ENCODE results near the gene NLE1.
"Not testable (repeated sequence)": the region's sequence is repeated elsewhere in the genome, so short reads cannot be mapped to it uniquely, and the experiment has no call there.

The NLE1 gene

DNA sequence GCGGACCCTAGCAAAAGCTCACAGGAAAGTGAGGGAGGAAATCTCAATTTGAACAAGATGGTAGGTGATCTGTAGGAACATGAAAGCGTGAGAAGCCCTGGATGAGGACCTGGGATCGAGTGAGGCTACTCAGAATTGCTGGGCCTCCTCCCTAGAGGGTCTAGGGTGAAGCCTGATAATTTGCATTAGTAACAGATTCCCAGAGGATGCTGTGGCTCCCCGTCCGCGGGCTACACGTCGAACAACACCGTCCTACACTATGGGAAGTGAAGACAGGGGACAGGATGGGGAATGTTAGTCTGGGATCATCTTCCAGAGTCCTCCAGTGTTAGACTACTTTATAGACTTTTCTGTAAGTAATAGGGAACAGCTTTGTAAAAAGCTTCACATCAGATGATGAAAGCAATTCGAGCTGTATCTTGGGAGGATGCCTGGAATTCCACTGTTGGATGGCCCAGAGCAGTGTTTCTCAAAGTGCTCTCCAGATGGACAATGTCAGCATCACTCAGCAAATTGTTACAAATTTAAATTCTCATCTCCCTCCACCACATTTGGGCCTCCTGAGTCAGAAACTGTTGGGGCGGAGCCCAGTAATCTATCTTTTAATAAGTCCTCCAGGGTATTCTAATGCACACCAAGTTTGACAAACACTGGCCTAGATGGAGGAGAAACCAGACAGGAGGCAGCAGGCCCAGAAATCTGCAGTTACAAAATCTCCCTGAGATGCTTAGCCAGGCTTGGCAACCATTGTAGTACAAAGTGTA is 14.2 kb downstream of the NLE1 start:
- DNase-seq (ENCODE audit: low spot score), result no peak

DNA sequence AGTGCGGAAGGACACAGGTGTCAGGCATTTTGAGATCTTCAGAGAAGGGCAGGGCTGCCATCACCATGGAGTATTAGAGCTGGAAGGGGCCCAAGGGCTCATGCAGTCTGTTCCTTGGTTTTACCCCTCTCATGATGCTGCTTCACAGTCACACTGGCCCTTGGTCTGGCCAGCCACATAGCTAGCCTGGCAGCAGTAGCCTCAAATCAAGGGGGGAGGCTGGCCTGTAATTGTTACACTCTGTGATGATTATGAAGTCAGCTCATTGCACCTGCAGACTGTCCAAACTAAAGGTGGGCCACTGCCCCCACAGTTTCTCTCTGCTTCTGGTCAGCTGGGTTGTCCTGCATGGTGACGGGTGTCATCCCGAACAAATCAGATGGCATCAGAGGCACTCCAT is 20.8 kb downstream of the NLE1 start, which contains the start of gene FNDC8:
Gene FNDC8, plus strand, starts transcription at position 301 of the 400 bp plus-strand sequence. Its CDS starts 79 bp downstream, at position 380.
- DNase-seq (ENCODE audit: low spot score), result no peak

DNA sequence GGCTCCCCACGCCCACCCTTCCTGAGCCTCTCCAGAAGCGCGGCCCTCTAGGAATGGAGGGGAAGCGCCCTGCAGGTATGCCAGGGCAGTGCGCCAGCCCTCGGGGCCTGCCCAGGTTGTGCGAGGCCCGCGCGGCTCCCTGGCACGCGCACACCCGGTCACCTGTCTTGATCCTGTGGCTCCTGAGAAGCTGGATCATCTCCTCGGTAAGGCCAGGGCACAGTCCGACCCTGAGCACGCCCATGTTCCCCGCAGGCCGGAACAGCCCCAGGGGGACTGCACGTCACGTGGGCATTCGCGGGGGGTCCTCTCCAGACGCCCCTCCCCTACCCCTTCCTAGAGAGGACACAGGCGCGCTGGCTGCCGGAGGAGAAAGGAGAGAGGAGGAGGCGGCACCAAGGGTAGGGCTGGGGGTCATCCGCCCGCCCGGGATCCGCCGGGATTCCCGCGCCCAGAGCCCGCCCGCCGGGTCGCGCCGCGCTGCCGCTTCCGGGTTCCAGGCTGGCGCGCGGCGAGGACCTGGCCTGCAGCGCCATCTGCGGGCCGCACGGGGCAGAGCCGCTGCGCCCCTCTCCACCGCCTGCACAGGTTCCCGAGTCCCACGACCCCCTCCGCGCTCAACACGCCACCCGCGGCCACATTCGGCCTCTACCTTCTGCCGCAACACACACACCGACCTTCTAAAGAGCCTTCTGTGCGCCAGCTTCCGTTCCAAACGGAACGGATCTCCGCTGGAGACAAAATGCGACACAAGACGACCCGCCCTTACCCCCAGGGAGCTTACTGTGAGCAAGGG is 22.5 kb downstream of the NLE1 start, which contains the start of gene RAD51D:
Gene RAD51D, minus strand, starts transcription at position 491 of the 796 bp plus-strand sequence. Its CDS starts 247 bp downstream, at position 244.
- DNase-seq (ENCODE audit: low spot score), result peak; percentile 82

DNA sequence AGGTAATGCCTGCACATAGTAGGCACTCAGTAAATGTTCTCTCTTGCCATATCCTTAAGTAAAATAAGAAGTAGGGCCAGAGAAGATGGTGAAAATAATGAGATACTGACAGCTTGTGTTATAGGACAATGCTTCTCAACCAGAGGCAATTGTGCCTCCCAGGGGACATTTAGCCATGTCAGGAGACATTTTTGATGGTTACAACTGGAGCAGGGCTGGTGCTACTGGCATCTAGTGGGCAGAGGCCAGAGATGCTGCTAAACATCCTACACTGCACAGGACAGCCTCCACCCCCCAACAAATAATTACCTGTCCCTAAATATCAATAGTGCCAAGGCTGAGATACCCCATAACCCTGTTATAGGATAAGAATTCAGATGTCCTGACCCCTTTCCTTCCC is 24.1 kb downstream of the NLE1 start:
- DNase-seq (ENCODE audit: low spot score), result peak; percentile 57

DNA sequence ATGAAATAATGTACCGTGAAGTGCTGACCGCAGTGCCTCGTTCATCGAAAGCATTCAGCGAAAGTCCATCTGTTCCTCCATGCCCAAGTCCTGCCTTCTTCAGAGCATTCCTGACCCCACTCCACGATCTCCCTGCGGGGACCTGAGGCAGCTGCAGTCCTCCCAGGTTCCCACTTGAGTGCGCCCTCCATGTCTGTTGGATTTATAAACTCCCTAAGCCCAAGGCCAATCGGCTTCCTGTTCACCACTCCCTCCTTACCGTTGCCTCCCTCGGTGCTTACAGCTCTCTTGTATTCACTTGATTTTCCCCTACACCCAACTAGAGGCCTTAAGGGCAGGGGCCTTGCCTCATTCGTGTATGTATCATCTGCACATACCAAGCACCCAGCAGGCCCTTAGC is 25.3 kb downstream of the NLE1 start:
- DNase-seq (ENCODE audit: low spot score), result no peak

DNA sequence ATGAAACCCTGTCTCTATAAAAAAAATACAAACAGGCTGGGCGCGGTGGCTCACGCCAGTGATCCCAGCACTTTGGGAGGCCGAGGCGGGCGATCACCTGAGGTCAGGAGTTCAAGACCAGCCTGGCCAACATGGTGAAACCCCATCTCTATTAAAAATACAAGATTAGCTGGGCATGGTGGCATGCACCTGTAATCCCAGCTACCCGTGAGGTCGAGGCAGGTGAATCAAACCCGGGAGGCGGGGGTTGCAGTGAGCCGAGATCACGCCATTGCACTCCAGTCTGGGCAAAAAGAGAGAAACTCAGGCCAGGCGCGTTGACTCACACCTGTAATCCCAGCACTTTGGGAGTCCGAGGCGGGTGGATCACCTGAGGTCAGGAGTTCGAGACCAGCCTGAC is 31.3 kb downstream of the NLE1 start:
- DNase-seq (ENCODE audit: low spot score), result not testable (repeated sequence)

DNA sequence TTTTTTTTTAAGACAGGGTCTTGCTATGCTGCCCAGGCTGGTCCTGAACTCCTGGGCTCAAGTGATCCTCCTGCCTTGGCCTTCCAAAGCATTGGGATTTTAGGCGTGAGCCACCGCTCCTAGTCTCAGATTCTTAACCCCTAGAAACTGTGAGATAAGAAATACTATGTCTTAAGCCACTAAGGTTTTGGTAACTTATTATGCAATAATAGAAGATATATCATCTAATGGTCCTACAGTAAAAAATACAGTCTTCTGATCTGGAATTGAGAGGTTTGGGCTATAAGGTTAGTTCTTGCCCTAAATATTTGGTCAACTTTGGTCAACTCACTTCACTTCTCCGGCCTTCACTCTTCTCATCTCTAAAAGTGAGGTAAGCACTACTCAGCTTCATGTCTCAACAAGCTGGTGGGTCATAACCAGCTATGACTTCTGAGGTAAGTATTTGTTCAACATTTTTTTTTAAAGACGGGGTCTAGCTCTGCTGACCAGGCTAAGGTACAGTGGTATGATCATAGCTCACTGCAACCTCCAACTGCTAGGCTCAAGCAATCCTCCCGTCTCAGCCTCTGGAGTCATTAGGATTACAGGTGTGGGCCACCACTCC is 37.2 kb downstream of the NLE1 start:
- DNase-seq (ENCODE audit: low spot score), result no peak

DNA sequence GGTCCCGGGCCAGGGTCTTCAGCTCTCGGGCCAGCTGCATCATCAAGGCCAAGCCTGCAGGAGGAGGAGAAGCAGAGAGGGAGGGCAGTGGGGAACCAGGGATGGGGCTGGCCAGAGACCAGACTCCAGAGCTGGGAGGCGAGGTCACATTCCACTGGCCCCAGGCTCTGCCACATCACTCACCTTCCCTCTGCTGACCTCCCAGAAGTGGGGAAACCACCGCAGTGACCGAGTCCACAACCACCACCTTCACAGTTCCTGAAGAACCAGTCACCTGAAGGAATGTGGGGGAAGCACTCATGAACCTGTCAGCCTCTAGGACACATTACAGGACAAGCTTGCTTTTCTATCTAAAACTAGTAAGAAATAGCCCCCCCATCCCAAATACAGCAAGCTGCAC is 38.8 kb downstream of the NLE1 start:
- no peak for DNase-seq (ENCODE audit: low spot score)

DNA sequence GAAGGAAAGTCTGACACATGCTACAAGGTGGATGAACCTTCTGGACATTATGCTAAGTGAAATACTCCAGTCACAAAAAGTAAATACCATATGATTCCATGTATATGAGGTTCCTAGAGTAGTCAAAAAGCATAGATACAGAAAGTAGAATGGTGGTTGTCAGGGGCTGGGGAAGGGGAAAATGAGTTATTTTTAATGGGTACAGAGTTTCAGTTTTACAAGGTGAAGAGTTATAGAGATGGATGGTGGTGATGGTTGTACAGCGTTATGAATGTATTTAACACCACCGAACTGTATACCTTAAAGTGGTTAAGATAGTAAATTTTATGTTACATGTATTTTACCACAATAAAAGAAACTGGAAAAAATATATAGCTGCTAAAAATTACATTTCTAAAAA is 40.4 kb downstream of the NLE1 start:
- no peak for DNase-seq (ENCODE audit: low spot score)

DNA sequence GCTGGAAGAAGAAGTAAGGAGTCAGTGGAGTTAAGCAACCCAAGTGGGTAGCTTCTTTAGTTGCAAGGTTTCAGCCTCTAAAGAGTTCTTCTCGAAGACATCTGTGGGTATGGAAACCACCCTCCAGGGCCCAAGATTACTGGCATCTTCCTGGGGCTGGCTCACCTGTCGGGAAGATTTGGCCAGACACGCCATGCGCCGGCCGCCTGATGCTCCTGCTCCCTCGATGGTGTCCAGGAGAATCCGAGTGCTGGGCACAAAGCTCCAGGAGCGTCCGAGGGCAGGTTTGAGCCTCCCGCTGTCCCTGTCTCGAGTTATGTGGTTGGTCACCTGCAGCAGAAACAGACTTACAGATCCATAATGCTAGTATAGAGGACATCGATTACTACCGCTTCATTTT is 41.1 kb downstream of the NLE1 start:
- DNase-seq (ENCODE audit: low spot score), result no peak

DNA sequence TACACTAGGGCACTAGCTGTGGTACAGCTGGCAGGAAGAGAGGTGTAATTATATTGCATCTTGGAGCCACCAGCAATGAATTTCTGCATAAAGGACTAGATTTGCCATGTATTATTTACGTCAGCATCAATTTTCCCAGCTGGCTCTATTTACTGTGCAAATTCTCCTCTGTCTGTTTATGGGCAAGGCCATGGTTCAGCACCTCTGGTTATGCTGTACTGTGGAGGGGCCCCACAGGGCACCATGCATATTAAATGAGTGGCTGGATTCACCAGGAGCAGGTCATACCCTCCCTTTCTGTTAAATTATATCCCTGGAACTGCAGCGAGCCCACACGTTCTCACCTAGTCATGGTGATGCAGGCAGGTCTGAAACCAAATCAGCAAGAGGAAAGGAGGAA is 42.2 kb downstream of the NLE1 start:
- DNase-seq (ENCODE audit: low spot score), result no peak

DNA sequence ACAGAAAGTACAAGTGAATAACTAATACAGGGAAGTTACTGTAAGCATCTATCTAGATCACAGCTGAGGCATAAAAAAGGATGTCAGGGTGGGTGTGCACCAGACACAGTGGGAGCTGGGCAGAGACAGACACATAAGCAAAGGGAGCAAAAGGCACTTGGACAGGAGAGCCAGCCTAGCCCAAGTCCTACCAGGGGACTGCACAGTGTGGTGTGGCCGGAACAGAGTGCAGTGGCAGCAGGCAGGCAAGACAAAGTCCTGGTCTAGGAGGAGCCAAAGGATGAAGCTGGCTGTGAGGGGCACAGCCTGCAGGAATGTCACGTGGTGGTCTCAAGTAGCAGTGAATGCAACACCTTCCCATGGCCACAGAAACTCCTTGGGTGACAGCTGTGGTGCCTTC is 44.3 kb downstream of the NLE1 start:
- no peak for DNase-seq (ENCODE audit: low spot score)

DNA sequence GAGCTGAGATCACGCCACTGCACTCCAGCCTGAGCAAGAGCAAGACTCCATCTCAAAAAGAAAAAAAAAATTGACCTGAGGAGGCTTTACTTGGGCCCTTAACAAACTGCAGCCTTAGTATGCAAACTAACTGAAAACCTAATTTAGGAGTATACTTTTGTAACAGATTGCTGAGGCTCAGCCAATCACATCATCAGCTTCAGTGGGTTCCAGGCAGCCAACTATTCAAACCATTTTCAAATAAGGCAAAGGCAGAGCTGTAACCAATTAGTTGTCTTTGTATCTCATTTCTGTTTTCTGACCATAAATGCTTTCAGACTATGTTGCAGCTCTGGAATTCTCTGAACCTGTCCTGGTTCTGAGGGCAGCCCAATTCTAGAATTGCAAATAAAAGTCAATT is 46.4 kb downstream of the NLE1 start:
- no peak for DNase-seq (ENCODE audit: low spot score)

DNA sequence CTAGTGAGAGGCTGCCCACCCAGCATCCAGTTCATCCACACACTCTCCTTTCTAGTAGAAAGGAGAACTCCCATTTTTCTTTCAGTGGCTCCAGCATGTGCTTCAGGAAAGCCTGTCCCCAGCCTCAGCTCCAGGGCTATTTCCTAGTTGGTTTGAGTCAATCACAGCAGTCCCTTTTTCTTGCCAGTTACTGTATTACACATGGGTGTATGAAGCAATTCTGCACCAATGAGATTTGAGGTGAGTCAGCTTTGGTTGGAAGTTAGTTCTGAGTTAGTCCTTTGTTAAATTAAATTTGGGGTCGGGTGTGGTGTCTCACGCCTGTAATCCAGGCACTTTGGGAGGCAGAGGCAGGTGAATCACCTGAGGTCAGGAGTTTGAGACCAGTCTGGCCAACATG is 47.2 kb downstream of the NLE1 start:
- DNase-seq (ENCODE audit: low spot score), result no peak

DNA sequence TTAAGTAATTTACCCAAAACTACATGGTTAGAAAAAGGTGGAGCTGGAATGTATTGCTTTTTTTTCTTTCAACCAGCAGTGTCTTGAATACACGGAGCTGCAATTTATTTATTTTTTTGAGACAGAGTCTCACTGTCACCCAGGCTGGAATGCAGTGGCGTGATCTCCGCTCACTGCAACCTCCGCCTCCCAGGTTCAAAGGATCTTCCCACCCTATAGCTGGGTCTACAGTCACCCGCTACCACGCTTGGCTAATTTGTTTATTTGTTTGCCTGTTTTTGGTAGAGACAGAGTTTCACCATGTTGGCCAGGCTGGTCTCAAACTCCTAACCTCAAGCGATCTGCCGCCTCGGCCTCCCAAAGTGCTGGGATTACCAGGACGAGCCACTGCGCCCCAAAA is 51.4 kb downstream of the NLE1 start:
- not testable (repeated sequence) for DNase-seq (ENCODE audit: low spot score)

DNA sequence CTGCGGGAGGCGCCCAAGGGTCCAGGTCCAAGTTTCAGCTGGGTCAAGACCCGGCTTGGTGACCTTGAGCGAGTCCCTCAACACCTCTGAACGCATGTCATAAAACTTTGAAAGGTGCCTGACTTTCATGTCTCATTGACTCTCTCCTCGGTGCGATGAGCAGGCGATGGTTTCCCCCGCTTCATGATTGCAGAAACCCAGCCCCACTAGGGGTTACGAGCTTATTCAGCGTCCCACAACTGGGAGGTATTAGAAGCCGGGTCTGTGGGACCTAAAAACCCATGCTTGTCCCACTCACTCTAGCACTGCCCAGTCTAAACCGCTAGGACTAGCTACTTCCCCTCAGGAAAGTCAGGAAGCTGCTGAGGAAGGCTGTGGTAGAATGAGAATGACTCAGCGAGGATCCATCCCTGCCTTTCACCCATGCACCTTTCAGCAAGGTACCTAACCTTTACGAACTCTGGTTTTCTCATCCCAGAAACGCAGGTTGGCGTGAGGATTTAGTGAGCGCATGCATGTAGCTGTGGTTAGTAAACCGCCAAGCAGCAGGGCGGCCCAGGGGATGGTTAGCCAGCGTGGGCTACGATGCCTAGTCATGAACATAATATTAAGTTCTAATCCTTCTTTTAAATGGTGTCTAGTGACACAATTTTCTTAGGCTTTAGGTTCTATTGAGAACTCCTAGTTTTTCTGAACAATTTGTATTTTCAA is 52.4 kb downstream of the NLE1 start:
- peak; percentile 43 for DNase-seq (ENCODE audit: low spot score)

DNA sequence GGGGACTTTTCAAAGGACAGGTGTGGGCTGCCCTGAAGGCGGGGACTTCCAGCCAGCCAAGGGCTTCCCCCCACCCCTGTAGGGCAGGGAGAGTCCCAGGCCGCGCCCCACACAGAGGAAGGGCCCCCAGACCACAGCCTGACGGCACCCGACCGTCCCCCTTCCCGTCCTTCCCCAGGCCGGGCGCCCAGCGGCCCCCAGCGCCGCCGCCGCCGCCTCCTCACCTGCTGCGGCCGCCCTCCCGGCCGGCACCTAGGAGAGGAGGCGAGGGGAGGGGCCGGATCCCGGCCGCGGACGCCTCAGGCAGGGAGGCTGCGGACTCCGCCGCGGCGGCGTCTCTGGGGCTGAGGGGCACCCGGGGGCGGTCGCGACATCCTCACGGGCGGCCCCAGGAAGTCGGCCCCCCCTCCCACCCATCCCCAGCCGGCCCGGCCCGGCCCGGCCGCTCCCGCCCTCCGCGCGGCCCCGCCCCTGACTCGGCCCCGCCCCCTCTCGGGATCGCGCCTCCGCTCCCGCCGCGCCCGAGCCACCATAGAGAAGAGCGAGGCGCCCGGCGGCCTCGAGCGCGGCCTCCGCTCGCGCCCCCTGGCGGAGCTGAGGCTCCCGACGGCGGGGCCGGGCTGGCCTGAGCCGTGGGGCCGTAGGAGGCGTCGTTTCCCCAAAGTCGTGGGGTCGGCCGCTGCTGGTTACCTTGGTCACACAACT is 53.1 kb downstream of the NLE1 start:
- peak; percentile 88 for DNase-seq (ENCODE audit: low spot score)

DNA sequence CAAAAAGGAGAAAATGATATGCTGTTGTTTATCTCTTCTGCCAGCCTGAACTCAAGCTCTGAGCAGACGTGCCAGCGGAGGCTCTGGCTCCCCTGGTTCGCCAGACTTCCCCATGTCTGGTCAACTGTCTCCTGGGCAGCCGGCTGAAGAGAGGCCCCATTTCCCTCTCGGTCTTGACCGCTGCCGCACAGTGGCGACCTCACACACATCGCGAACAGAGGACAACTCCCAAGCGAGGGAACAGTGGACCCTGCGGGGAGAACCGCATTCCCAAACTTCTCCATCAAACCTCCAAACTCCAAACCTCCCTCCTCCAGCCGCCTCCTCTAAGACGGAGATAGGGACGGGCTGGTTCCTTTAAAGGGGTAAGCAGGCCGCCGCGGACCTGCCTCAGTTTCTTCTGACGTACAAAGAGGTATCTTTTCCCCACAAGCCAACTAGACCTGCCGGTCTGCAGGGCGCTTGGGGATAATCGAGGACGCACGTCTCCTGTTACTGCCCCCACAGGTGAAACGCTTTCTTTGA is 53.7 kb downstream of the NLE1 start:
- no peak for DNase-seq (ENCODE audit: low spot score)

DNA sequence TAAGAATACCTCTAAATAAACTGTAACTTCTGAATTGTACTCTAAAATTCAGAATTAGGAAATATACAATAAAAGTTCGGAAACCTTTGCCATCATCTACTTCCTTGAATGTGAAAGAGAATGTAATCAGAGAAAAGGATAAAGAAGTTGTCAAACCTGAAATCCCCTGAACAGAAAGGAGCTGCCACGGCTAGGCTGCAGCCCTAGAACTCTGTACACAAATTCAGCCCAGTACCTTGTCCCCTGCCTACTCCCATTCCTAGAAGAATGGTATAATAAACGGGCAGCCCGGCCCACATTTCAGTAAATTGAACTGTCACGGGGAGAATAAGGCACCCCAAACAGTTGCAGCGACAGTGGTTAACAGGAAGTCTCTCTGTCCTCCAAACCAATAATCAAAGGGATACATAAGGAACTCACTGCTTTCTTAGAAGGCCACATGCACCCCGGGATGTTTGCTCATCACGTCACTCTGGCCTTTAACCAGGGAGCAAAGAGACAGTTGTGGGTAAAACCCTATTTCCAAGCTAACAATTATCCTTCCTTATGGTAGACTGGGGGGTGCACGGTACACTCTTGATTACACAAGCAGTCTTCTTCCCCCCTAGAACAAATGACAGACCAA is 54.3 kb downstream of the NLE1 start:
- peak; percentile 54 for DNase-seq (ENCODE audit: low spot score)

DNA sequence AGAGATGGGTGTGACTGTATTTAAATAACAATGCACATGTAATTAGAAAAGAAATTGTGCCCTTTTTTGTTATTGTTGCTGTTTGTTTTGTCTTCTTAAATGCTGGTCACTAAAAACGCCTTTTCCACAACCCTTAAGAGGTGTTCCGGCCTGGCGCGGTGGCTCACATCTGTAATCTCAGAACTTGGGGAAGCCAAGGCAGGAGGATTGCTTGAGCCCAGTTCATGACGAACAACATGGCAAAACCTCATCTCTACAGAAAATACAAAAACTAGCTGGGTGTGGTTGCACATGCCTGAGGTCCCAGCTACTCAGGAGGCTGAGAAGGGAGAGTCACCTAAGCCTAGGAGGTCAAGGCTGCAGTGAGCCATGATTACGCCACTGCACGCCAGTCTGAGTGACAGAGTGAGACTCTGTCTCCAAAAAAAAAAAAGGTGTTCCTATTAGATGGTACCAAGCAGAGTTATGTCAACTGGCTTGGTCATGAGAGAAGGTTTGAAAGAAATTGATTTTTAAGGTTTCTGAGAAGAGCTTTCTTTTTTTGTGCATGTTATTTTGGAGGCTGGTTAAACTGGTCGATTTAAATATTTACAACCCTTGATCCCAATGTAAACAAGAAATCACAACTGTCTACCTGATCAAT is 55.1 kb downstream of the NLE1 start:
- DNase-seq (ENCODE audit: low spot score), result no peak

Data from activated CD4-positive, alpha-beta T cell treated with anti-CD3 and anti-CD28 coated beads, Interleukin-2, Interleukin-4, amounts not matched to agents 100 ng/mL and 50 ng/mL, durations not matched to agents 16 hours and 8 hours (primary cell).